ENCODE data around the gene TDG. TPM values are rescaled to one million over a fixed set of nuclear protein-coding genes. Genes with fewer than 3 reads are reported as not detected.

TDG gene
- total RNA-seq, 1 experiment from 2014 or later, result 53.9 TPM

- DNase-seq (ENCODE audit: extremely low read depth, low read depth), result no peak
Observed at GRCh38 chr12:103958621-103959020, 7.1 kb upstream of the TDG start.

DNA sequence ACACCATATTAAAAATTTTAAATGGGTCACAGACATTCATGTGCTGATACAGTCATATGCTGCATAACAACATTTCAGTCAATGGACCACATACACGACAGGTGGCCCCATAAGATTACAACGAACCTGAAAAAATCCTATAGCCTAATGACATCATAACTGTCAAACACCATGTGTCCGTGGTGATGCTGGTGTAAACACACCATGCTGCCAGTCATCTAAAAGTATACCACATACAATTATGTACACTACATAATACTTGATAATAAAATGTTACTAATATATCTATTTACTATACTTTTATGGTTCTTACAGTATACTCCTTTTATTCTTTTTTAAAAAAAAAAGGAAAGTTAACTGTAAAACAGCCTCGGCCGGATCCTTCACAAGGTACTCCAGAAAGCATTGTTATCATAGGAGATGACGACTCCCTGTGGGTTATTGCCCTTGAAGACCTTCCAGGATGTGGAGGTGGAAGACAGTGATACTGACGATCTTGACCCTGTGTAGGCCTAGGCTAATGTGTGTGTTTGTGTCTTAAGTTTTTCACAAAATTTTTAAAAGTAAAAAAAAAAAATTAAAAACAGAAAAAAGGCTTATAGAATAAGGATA lies 5.0 kb upstream of the TDG start:
- DNase-seq (ENCODE audit: extremely low read depth, low read depth), result no peak

DNA sequence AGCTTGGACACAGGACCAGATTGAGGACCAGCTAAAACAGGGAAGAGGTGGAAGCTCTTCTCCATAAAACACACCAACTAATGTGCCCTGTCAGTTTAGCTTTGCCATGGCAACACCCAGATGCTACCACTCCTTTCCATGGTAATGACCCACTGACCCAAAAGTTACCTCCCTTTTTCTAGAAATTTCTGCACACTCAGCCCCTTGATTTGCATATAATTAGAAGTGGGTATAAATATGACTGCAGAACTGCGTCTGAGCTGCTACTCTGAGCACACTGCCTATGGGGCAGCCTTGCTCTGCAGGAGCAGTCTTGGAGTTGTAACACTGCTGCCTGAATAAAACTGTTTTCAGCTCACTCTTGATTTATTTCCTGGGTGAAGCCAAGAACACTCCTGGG lies 3.2 kb upstream of the TDG start:
- no peak for DNase-seq (ENCODE audit: extremely low read depth, low read depth)

- DNase-seq (ENCODE audit: extremely low read depth, low read depth), result no peak
Observed at GRCh38 chr12:103964805-103965204, 867 bp upstream of the TDG start.

DNA sequence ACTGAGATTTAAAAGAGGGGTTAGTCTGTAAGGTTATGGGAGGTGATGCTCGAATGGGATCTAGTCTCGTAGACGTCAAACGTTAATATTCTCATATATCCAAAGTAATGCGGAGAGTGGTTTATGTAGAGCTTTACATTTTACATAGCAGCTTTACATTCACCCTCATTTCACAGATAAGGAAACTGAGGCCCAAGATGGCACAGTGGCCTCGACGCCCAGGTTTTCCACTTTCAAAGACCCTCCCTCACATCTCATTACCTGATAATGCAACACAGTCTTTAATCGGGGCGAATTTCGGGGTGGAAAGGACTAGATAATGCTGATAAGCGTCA lies 450 bp upstream of the TDG start:
- no peak for DNase-seq (ENCODE audit: extremely low read depth, low read depth)

GRCh38 chr12:103966736-103967135 lies 1.1 kb downstream of the TDG start:
- no peak for DNase-seq (ENCODE audit: extremely low read depth, low read depth)

- no peak for DNase-seq (ENCODE audit: extremely low read depth, low read depth)
Observed at GRCh38 chr12:103969391-103969790, 3.7 kb downstream of the TDG start.

GRCh38 chr12:103973909-103974308 lies 8.2 kb downstream of the TDG start:
- no peak for DNase-seq (ENCODE audit: extremely low read depth, low read depth)

GRCh38 chr12:103975368-103975767 lies 9.7 kb downstream of the TDG start:
- DNase-seq (ENCODE audit: extremely low read depth, low read depth), result no peak

- DNase-seq (ENCODE audit: extremely low read depth, low read depth), result no peak
Observed at GRCh38 chr12:103978384-103978982, 12.8 kb downstream of the TDG start.

DNA sequence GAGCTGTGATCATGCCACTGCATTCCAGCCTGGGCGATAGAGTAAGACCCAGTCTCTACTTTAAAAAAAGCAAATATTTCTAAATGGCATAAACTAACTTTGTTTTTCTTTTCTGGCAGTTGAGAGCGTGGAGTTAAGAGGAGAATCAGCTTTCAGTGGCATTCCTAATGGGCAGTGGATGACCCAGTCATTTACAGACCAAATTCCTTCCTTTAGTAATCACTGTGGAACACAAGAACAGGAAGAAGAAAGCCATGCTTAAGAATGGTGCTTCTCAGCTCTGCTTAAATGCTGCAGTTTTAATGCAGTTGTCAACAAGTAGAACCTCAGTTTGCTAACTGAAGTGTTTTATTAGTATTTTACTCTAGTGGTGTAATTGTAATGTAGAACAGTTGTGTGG lies 21.2 kb downstream of the TDG start:
- DNase-seq (ENCODE audit: extremely low read depth, low read depth), result no peak

GRCh38 chr12:103994235-103994634 lies 28.6 kb downstream of the TDG start:
- DNase-seq (ENCODE audit: extremely low read depth, low read depth), result no peak

DNA sequence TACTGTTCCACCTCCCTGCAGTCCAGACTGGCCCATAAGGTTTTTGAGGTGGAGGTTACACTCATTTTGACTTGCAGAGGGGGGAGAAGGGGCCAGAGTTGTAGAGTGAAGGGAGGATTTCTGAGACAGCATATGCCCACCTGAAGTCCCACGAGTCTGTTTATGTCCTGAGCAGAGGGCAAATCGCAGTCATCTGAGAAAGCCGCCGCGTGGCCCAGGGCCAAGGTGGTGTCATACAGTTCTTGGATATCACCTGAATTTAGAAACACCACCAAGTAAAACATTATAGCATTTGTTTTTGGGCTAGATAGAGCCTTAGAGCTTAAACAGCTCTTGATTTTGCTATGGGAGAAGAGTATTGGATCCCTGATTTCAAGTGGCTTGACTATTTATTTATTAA lies 30.9 kb downstream of the TDG start:
- DNase-seq (ENCODE audit: extremely low read depth, low read depth), result no peak

GRCh38 chr12:103997286-103997900 lies 31.7 kb downstream of the TDG start:
- no peak for DNase-seq (ENCODE audit: extremely low read depth, low read depth)

DNA sequence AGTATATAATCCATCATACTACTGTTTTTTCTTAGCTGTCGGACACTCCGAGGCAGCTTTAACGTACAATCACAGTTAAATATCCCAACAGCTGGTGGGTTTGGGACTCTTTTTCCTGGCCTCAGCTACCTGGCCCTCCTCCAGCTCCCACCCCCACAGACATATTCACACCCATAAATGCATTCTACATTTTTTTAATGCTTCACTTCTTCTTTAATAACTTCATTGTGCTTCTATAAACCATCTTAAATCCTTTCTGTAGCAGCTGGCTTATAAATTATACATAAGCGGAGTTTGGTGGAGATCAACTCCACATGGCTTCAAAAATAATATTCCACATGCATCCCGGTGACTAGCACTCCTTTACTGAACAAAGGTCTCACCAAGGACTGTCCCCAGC lies 33.3 kb downstream of the TDG start:
- DNase-seq (ENCODE audit: extremely low read depth, low read depth), result no peak

DNA sequence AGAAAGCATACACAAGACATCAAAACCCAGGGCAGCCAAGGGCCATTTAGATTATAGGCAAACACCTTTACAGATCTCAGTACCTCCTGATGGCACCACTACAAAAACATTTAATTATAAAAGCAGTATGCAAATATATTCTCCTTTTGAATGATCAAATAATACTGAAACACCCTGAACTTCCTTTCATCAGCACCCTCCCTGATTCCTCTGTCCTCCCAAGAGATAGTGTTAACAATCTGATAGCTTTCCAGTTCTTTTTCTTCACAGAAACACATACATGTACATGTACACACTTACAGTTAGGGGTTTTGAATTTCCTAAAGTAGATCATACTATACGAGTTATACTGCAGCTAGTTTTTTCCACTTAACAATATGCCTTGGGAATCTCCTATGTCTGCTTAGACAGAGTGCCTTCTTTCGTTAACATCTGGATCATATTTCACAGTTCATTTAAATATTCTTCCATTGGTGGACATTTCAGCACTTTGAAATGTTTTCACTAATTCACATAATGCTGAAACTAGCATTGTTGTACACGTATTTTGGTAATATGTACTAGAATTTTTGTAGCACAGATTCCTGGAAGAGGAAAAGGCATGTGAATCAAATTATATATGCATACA lies 35.2 kb downstream of the TDG start:
- no peak for DNase-seq (ENCODE audit: extremely low read depth, low read depth)

GRCh38 chr12:104002686-104003085 lies 37.0 kb downstream of the TDG start:
- DNase-seq (ENCODE audit: extremely low read depth, low read depth), result no peak

GRCh38 chr12:104003596-104003995 lies 37.9 kb downstream of the TDG start:
- no peak for DNase-seq (ENCODE audit: extremely low read depth, low read depth)

- no peak for DNase-seq (ENCODE audit: extremely low read depth, low read depth)
Observed at GRCh38 chr12:104006929-104007328, 41.3 kb downstream of the TDG start.

DNA sequence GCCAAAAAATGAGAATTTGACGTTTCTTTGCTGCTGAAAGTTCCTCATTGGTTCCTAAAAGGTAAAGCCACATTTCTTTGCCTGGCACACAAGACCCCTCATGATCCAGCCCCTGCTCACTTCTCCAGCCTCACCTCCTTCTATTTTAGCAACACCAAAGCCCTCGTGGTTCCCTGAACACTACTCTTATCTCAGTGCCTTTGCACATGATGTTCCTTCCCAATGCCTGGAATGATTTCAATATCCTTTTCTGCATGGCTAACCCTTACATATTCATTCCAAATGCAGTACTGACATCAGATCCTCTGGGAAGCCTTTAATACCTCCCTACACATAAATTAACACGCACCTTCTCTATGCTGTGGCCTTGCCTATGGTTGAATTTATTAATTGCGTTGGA lies 44.4 kb downstream of the TDG start:
- no peak for DNase-seq (ENCODE audit: extremely low read depth, low read depth)

DNA sequence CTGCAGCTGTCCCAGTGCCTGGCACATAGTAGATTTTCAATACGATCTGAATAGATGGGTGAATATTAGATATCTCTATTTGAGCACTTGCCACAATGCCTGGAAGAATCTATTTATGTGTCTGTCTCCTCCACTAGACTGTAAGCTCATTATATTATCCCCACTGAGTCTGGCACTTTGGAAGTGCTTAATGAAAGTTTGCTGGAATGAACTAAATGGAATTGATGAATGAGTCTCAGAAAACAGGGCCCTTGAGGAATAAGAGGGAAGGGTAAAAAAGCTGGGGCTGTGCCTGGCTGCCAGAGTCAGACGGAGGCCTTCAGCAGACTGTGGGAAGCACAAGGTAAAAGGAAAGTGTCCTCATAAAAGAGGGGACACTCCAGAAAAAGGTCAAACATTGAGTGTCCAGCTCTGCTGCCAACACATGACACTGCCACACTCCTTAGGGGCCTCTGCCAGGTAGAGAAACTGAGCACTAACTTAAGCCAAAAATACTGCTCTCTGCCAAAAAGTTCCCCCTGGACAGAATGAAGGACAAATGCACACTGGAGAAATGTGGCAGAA lies 45.0 kb downstream of the TDG start:
- DNase-seq (ENCODE audit: extremely low read depth, low read depth), result no peak

GRCh38 chr12:104011253-104011652 lies 45.6 kb downstream of the TDG start:
- no peak for DNase-seq (ENCODE audit: extremely low read depth, low read depth)
